Peyer's patch (tissue), 4 donors: ENCODE data around the gene IKZF2.

Source experiments
- POLR2A ChIP-seq, 2 donors: fragments of 450-650 bp; IDR thresholded peaks; one replicate each; pipeline ENCODE4 v1.5.1; 2017; ENCODE audit warnings: antibody characterized with exemption in 2 of 2, mild to moderate bottlenecking in 2 of 2, moderate library complexity in 2 of 2
- TF ChIP-seq, protein P1 (sequence below), 6 experiments: fragments of 450-650 bp in 4 of 6; fragments of 200-600 bp in 2 of 6; sonication (generic) in 1 of 6; IDR thresholded peaks; one replicate each; pipeline ENCODE4 v1.5.1; 2017 to 2019; ENCODE audit warnings: antibody characterized with exemption in 6 of 6, mild to moderate bottlenecking in 3 of 6, moderate library complexity in 1 of 6

- TF ChIP-seq, protein P1, sequence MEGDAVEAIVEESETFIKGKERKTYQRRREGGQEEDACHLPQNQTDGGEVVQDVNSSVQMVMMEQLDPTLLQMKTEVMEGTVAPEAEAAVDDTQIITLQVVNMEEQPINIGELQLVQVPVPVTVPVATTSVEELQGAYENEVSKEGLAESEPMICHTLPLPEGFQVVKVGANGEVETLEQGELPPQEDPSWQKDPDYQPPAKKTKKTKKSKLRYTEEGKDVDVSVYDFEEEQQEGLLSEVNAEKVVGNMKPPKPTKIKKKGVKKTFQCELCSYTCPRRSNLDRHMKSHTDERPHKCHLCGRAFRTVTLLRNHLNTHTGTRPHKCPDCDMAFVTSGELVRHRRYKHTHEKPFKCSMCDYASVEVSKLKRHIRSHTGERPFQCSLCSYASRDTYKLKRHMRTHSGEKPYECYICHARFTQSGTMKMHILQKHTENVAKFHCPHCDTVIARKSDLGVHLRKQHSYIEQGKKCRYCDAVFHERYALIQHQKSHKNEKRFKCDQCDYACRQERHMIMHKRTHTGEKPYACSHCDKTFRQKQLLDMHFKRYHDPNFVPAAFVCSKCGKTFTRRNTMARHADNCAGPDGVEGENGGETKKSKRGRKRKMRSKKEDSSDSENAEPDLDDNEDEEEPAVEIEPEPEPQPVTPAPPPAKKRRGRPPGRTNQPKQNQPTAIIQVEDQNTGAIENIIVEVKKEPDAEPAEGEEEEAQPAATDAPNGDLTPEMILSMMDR (IDR thresholded peaks at IDR 0.05) = no peak
- no peak for TF ChIP-seq POLR2A (IDR thresholded peaks at IDR 0.05)
Observed at GRCh38 chr2:212968284-212969081, 182.9 kb downstream of the IKZF2 start.
